H1 (cell line): ENCODE measurements around the gene SEC14L6.

ENCODE experiments used
- CEBPB ChIP-seq: IDR thresholded peaks from 2 replicates; pipeline ENCODE4 v1.6.1; 2012; ENCODE audit warnings: low read depth, low read length
- CTBP2 ChIP-seq: IDR thresholded peaks from 2 replicates; pipeline ENCODE4 v1.7.0; 2011; ENCODE audit warnings: borderline replicate concordance, mild to moderate bottlenecking, moderate library complexity, mixed read lengths, low read length; ENCODE audit not compliant: insufficient read depth, insufficient read length
- EP300 ChIP-seq, 2 experiments: IDR thresholded peaks; 1 replicate in 1 of 2; 2 replicates in 1 of 2; pipeline ENCODE4 v1.6.1; 2011 to 2012; ENCODE audit warnings: low read depth in 2 of 2, low read length in 2 of 2, mild to moderate bottlenecking in 2 of 2, borderline replicate concordance in 1 of 2, inconsistent platforms in 1 of 2, moderate library complexity in 1 of 2
- SAP30 ChIP-seq: fragments of 300-600 bp; sonication (generic); IDR thresholded peaks from 2 replicates; pipeline ENCODE4 v1.7.1; 2012; ENCODE audit warnings: low read length, moderate library complexity, mild to moderate bottlenecking, inconsistent platforms; ENCODE audit not compliant: insufficient read depth, insufficient replicate concordance
- TF ChIP-seq, protein P1 (sequence below): IDR thresholded peaks from 2 replicates; pipeline ENCODE4 v1.6.1; 2012; ENCODE audit warnings: low read length, inconsistent platforms
- TF ChIP-seq, protein P2 (sequence below): IDR thresholded peaks from 2 replicates; pipeline ENCODE4 v1.6.1; 2012; ENCODE audit warnings: inconsistent platforms
- TF ChIP-seq, protein P3 (sequence below): IDR thresholded peaks from 2 replicates; pipeline ENCODE4 v1.6.1; 2011; ENCODE audit warnings: low read length, improper control_type of control experiment

DNA sequence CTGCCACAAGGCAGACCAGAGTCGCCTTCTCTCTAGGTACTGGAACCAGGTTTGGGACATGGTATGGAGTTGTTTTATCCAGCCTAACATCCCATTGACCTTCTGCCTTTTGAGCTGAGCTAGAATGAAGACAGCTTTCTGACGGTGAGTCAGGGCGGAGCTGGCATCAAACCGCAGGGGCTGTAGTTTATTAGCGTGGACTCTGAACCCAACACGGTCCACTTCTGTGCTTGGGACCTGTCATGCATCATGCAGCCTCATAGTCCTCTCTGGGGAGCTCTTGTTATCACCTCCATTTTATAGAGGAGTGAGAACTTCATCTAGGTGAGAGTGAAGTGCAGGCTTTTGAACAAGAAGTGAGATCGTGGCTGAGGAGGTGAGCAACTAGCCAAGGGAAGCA is 19.6 kb upstream of the SEC14L6 start:
- TF ChIP-seq CTBP2 (no peak), CEBPB (no peak), SAP30 (no peak), EP300 (IDR thresholded peaks at IDR 0.05; ENCODE audit: borderline replicate concordance in 1 of 2, low read depth in 2 of 2, low read length in 2 of 2) (no peak)
- TF ChIP-seq, protein P1, sequence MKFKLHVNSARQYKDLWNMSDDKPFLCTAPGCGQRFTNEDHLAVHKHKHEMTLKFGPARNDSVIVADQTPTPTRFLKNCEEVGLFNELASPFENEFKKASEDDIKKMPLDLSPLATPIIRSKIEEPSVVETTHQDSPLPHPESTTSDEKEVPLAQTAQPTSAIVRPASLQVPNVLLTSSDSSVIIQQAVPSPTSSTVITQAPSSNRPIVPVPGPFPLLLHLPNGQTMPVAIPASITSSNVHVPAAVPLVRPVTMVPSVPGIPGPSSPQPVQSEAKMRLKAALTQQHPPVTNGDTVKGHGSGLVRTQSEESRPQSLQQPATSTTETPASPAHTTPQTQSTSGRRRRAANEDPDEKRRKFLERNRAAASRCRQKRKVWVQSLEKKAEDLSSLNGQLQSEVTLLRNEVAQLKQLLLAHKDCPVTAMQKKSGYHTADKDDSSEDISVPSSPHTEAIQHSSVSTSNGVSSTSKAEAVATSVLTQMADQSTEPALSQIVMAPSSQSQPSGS: no peak
- TF ChIP-seq, protein P2, sequence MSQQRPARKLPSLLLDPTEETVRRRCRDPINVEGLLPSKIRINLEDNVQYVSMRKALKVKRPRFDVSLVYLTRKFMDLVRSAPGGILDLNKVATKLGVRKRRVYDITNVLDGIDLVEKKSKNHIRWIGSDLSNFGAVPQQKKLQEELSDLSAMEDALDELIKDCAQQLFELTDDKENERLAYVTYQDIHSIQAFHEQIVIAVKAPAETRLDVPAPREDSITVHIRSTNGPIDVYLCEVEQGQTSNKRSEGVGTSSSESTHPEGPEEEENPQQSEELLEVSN: no peak
- TF ChIP-seq, protein P3, sequence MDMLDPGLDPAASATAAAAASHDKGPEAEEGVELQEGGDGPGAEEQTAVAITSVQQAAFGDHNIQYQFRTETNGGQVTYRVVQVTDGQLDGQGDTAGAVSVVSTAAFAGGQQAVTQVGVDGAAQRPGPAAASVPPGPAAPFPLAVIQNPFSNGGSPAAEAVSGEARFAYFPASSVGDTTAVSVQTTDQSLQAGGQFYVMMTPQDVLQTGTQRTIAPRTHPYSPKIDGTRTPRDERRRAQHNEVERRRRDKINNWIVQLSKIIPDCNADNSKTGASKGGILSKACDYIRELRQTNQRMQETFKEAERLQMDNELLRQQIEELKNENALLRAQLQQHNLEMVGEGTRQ: no peak
